OCI-M2 (cell line): ENCODE data around the gene TSEN34.
"Not testable (repeated sequence)": the region's sequence is repeated elsewhere in the genome, so short reads cannot be mapped to it uniquely, and the experiment has no call there.

Experiments
- DNase-seq: peaks from one replicate; lab custom pipeline; 2025; ENCODE audit not compliant: unreplicated experiment; lab: John Stamatoyannopoulos, UW

The TSEN34 gene

GRCh38 chr19:54186351-54186750 is 4.8 kb upstream of the TSEN34 start:
- DNase-seq: no peak

DNA sequence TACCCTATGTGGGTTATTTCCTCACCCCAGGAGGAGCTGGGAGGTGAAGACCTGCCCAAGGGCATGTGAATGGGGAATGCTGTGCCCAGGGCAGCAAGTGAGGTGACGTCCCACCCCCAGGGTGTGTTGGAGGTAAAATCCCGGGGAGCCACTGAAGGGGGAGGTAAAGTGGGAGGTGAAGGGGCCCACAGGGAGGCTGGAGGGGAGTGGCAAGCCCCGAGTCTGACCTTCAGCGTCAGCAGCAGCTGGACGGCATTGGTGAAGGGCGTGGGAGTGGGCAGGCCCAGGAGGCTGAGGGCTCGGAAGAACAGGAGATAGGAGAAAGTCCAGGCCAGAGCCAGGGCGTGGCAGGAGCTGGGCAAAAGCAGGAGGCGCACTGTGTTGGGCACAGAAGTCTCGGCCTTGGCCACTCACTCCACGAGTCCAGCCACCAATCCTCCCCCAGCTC is 4.2 kb upstream of the TSEN34 start:
- no peak for DNase-seq

- no peak for DNase-seq
Observed at GRCh38 chr19:54188215-54188871, 2.8 kb upstream of the TSEN34 start.

DNA sequence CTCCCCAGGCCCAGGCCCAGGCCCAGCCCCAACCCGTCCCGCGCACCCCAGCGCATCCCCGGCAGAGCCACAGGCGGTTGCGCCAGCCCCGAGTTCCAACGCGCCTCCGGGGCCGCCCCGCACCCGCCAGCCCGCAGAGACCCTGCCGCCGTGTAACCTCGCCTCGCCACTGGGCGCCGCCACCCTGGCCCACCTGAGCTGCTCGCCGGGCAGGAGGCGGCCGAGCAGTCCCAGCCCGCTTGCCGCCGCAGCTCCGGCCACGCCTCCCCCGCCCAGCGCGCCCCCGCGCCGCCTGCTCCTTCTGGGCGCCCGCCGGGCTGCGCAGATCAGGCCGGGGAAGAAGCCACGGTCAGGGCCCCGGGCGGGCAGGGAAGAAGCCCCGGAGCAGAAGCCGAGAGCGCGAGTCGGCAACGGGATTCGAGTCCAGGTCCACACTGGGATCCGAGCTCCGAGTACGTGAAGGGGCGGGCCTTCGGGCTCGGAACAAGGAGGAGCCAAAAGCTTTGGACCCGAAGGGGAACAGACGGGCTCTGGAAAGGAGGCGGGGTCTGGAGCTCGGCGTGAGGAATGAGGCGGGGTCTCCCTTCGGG is 1.9 kb upstream of the TSEN34 start, which contains the start of gene MBOAT7:
Gene MBOAT7 (minus strand): TSS at position 436 of the 590 bp plus-strand sequence. CDS start 1,072 bp downstream, outside the sequence.
- DNase-seq: no peak

DNA sequence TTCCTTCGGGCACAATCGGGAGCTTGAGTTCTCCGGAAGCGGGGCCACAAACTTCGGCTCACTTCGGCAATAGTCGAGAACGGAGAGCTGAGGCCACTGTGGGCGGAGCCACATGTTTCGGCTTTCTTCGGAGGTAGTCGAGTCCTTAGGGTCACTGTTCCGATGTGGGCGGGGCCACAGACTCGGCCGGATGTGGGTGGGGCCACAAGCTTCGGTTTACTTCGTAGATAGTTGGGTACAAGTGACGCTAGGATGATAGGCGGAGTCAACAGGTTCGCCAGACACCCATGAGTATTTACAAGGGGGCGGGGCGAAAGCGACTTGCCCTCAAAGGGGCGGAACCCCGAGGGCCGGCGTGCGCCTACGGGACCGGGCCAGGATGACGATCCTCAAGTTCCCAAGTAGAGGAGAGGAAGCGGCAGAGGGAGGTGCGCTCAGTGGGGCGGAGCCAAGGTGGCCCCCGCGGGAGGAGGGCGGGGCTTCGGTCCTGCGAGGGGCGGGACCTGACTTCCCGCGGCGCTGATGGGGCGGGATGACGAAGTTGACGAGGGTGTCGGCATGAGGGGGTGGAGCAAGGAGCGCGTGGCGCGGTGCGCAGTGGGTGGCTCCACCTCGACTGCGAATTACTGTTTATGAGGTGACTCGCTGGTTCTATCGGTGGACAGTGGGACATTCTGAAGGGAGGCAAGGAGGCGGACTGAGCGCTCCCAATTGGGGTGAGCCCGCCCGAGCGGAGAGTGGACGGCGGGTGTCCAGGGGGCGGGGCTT is 1.2 kb upstream of the TSEN34 start:
- DNase-seq: peak; percentile 99

DNA sequence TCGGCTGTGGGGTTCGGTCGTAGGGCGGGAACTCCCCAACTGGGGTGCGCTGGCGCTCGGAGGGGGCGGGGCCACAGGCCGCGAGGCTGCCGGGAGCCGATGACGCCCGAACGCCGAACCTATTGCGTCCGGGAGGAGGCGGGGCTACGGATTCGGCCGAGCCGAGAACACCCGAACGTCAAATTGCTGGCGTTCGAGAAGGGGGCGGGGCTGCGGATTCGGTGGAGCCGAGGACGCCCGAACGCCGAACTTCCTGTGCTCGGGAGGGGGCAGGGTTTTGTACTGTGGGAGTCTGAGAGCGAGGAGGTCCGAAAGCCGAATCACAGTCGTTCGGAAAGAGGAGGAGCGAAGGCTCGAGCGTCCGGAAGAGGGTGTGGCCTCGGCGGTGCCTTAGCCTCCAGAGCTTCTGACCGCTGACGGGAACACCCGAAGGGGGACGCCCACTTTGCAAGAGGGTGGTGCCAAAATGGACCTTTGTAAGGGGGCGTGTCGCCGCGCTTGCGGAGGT is 551 bp upstream of the TSEN34 start:
- peak; percentile 89 for DNase-seq

GRCh38 chr19:54191811-54192453 is 824 bp downstream of the TSEN34 start:
- no peak for DNase-seq

DNA sequence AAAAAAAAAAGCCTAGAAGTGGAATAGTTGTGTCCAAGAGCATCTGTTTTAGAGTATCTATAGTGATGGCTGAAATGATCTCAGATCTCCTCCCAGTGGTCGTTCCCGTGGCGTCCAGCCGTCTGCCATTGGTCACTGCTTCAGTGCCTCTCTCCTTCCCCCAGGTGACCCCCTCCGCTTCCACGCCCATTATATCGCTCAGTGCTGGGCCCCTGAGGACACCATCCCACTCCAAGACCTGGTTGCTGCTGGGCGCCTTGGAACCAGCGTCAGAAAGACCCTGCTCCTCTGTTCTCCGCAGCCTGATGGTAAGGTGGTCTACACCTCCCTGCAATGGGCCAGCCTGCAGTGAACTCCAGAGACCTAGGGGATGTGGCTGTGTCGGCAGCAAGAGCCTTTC is 1.9 kb downstream of the TSEN34 start:
- DNase-seq: no peak

- DNase-seq: not testable (repeated sequence)
Observed at GRCh38 chr19:54194463-54194862, 3.4 kb downstream of the TSEN34 start.

- no peak for DNase-seq
Observed at GRCh38 chr19:54196536-54196935, 5.4 kb downstream of the TSEN34 start.

DNA sequence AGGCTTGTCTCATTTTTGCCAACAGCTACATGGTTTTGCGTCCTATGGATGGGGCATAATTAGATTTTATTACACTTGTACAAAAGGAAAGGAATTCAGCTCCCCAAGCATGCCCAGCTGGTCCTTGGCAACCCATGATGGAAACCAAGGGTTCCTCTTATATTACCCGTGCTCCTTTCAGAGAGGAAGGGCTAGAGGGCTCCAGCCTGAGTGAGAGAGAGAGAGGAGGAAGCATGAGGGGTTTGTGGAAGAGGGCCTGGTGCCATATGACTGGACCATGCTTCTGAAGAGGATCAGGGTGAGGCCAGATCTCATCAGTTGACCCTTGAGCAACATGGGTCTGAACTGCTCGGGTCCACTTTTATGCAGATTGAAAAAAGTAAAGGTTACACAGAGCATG is 6.0 kb downstream of the TSEN34 start:
- DNase-seq: no peak

DNA sequence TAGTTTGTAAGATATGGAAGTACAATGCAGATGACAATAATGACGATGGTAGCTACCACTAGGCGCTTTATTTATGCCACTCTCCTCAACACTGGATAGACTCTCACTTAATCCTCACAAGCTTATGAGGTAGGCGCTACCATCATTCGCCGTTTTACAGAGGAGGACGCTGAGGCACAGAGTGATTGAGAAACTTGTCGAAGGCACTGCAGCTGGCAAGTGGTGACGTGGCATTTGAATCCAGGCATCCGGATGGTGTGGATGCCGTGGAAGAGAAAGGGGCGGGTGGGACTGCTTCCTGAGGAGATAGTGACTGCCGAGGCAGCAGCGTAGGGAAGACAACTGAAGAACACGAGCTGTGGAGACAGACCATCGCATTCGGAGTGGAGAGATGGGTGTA is 8.3 kb downstream of the TSEN34 start:
- DNase-seq: no peak

DNA sequence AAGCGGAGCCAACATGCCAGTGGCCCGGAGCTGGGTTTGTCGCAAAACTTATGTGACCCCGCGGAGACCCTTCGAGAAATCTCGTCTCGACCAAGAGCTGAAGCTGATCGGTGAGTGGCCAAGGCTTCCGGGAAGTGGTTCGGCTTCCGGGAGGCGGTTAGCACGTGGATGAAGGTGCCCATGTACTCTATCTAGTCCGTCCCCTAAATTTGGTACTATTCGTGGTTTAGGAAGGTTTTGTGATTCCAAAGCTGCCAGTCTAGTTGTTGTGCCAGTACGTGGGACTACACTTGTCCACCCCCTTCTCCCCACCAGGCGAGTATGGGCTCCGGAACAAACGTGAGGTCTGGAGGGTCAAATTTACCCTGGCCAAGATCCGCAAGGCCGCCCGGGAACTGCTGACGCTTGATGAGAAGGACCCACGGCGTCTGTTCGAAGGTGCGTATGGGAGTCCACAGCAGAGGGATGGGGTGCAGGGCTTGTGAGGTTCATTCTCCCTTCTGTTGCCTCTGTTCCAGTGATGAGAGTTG is 10.1 kb downstream of the TSEN34 start:
- no peak for DNase-seq

DNA sequence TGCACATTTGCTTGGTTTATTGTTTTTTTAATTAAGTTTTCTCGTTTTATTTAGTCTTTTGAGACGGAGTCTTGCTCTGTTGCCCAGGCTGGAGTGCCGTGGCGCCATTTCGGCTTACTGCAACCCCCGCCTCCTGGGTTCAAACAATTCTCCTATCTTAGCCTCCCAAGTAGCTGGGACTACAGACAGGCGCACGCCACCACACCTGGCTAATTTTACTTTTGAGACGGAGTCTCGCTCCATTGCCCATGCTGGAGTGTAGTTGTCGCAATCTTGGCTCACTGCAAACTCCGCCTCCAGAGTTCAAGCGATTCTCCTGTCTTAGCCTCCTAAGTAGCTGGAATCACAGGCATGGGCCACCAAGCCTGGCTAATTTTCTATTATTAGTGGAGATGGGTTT is 10.9 kb downstream of the TSEN34 start:
- DNase-seq: no peak

GRCh38 chr19:54203151-54203611 is 12.1 kb downstream of the TSEN34 start:
- no peak for DNase-seq

DNA sequence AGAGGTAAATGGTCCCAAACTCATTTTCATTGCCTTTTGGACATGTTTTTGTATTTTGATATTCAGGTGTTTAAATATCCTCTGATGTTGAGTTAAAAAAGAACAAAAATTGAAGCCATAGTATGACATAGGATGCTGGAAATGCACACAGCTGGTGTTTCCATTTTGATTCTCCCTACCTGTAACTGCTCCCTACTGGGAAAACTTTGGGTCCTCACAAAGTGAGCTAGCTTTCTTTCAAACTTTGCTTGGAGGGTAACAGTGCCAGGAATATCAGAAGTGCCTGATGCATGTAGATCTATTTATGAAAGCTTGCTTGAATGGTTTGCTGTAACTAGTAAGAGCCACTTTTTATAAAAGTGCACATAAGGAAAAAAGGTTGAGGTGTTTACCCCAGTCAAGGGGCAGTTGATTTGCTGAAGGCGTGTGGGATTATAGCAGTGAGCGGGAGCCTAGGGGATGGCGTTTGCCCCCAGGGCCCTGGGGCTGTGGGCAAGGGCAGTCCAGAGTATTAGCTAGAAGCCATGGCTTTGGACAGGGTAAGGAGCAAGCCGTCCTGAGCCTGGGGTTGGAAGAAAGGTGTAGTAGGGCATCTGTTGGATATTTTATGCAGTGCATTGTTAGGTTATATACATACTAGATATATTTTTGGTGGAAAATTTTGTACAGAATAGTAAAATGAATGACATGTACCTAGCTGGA is 13.8 kb downstream of the TSEN34 start:
- DNase-seq: no peak

GRCh38 chr19:54206030-54206830 is 15.1 kb downstream of the TSEN34 start:
- no peak for DNase-seq

GRCh38 chr19:54206831-54207177 is 15.7 kb downstream of the TSEN34 start:
- no peak for DNase-seq

DNA sequence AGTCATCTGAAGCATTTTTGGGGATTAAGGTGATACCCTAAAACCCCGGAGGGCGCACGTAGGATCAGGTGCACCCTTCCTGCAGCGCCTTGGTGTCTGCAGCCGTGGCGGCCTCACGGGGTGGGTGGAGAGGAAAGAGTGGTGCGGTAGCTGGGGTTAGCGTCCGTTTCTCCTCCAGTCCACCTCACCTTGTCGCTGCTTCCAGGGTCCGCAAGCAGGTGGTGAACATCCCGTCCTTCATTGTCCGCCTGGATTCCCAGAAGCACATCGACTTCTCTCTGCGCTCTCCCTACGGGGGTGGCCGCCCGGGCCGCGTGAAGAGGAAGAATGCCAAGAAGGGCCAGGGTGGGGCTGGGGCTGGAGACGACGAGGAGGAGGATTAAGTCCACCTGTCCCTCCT is 16.1 kb downstream of the TSEN34 start:
- DNase-seq: not testable (repeated sequence)

- no peak for DNase-seq
Observed at GRCh38 chr19:54207676-54207982, 16.5 kb downstream of the TSEN34 start.
